Measurements from ENCODE around the gene IPO4.

- TF ChIP-seq CTCF (IDR thresholded peaks at IDR 0.05) (no peak), POLR2A (IDR thresholded peaks at IDR 0.05) (no peak)
Measured at GRCh38 chr14:24232645-24233537, 44.3 kb upstream of the IPO4 start, which contains the start of gene GMPR2.
